Subcutaneous abdominal adipose tissue (tissue), 5 donors: ENCODE data around the gene CD99.
A peak's percentile ranks its signal among the peaks of the same experiment; 100 is the strongest.
"Not testable (repeated sequence)": the region's sequence is repeated elsewhere in the genome, so short reads cannot be mapped to it uniquely, and the experiment has no call there.

ENCODE experiments used
- H3K27ac ChIP-seq: one replicate; pipeline ENCODE4 v1.7.0; 2013; ENCODE audit warnings: low read depth, mild to moderate bottlenecking, inconsistent platforms, low read length, moderate library complexity
- H3K27me3 ChIP-seq, 5 donors: one replicate each; pipeline ENCODE4 v1.7.0; 2013; ENCODE audit warnings: low read length in 5 of 5, inconsistent platforms in 1 of 5; ENCODE audit not compliant: control insufficient read depth in 5 of 5, insufficient read depth in 4 of 5
- H3K36me3 ChIP-seq, 5 donors: one replicate each; pipeline ENCODE4 v1.7.0; 2013; ENCODE audit warnings: low read length in 5 of 5; ENCODE audit not compliant: control insufficient read depth in 5 of 5, insufficient read depth in 5 of 5
- H3K4me1 ChIP-seq, 5 donors: one replicate each; pipeline ENCODE4 v1.7.0; 2013; ENCODE audit warnings: low read length in 5 of 5, mild to moderate bottlenecking in 3 of 5, moderate library complexity in 1 of 5; ENCODE audit not compliant: control insufficient read depth in 5 of 5, insufficient read depth in 5 of 5
- H3K4me3 ChIP-seq, 5 donors: one replicate each; pipeline ENCODE4 v1.7.0; 2013; ENCODE audit warnings: low read length in 5 of 5, low read depth in 1 of 5
- H3K9ac ChIP-seq, 5 donors: one replicate each; pipeline ENCODE4 v1.7.0; 2013; ENCODE audit warnings: low read length in 5 of 5, mild to moderate bottlenecking in 4 of 5, moderate library complexity in 3 of 5
- H3K9me3 ChIP-seq, 5 donors: one replicate each; pipeline ENCODE4 v1.7.0; 2013; ENCODE audit warnings: low read length in 5 of 5; ENCODE audit not compliant: control insufficient read depth in 5 of 5
- donor health status: healthy.
- donor health status: healthy.
- donor health status: healthy.
- donor health status: healthy.
- donor health status: healthy.

The CD99 gene

DNA sequence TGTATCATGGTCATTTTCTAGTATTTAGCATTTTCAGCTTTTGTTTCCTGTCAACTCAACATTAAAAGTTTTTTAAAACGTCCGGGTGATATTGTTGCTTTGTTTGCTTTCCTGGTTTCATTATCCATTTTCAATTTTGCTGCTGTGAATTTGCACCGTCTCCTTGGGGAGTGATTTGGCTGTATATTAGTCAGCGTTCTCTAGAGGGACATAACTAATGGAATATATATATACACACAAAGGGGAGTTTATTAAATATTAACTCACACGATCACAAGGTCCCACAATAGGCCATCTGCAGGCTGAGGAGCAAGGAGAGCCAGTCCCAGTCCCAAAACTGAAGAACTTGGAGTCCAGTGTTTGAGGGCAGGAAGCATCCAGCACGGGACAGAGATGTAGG lies 55.2 kb downstream of the CD99 start:
- peak overlapping the region; percentile 17 for H3K27ac ChIP-seq
- H3K9me3 ChIP-seq, H3K9ac ChIP-seq, H3K4me1 ChIP-seq, H3K4me3 ChIP-seq, H3K27me3 ChIP-seq: not testable (repeated sequence)
- H3K36me3 ChIP-seq = peaks cover 9 to 20% (median 13%) of the 10 kb centered on the region in 5 donors

DNA sequence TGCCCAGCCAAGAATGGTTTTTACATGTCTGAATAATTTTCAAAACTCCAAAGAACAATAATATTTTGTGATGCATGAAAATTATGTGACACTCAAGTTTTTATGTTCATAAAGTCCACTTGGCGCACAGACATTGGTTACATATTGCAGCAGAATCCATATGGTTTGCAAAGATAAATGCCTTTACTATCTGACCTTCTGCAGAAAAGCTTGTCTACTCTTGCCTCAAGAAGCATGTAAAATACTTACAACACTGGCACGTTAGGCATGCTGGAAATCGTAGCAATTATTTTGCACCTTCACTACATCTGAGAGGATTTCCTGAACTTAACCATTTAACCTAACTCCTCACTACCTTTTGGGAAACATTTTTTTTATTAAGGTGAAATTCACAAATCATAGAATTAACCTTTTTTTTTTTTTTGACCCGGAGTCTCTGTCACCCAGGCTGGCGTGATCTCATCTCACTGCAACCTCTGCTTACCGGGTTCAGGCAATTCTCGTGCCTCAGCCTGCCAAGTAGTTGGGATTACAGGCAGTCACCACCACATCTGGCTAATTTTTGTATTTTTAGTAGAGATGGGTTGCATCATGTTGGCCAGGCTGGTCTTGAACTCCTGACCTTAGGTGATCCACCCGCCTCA lies 57.2 kb downstream of the CD99 start:
- peaks cover 0 to 6% (median 0%) of the 10 kb centered on the region in 5 donors for H3K4me1 ChIP-seq
- H3K9me3 ChIP-seq = no peaks in the 10 kb centered on the region
- no peak overlapping the region for H3K27ac ChIP-seq
- H3K4me3 ChIP-seq = no peak overlapping the region
- peaks cover 0 to 6% (median 0%) of the 10 kb centered on the region in 5 donors for H3K27me3 ChIP-seq
- peaks cover 0 to 8% (median 5%) of the 10 kb centered on the region in 5 donors for H3K36me3 ChIP-seq
- no peak overlapping the region for H3K9ac ChIP-seq

DNA sequence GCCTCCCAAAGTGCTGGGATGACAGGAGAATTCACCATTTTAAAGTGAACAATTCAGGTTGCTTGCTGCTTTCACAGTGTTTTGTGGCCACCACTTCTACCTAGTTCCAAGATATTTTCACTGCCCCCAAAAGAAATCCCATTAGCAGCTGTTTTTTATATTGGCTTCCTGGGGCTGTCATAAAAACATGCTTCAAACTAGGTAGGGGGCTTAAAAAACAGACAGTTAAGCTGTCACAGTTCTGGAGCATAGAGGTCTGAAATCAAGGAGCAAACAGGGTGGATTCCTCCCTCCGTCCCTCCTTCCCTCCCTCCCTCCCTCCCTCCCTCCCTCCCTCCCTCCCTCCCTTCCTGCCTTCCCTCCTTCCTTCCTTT lies 57.7 kb downstream of the CD99 start:
- Histone ChIP-seq H3K27me3 (peaks cover 0 to 6% (median 0%) of the 10 kb centered on the region in 5 donors), H3K9ac (no peak overlapping the region), H3K9me3 (no peaks in the 10 kb centered on the region), H3K4me1 (peaks cover 0 to 6% (median 0%) of the 10 kb centered on the region in 5 donors), H3K36me3 (peaks cover 0 to 3% (median under 1%) of the 10 kb centered on the region in 5 donors), H3K27ac (no peak overlapping the region), H3K4me3 (no peak overlapping the region)

DNA sequence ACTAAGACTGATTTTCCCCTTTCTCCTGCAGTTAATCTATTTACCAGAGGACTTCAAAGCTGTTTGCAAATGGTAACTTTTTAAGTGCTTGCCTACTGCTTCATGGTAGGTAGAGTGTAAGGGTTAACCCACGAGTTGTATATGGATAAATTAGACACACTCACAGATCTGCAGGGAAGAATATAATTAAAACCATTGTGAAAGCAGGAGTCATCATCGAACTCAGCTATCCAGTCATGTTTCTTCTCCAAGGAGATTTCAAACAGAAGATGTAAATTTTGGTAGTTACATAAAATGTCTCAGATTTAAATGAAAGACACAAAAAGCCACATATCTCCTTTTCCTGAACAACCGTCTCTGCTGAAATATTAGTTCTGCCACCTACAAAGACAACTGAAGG lies 60.2 kb downstream of the CD99 start:
- H3K36me3 ChIP-seq = no peaks in the 10 kb centered on the region
- H3K27me3 ChIP-seq = peaks cover 0 to 6% (median 0%) of the 10 kb centered on the region in 5 donors
- no peak overlapping the region for H3K4me3 ChIP-seq
- peaks cover 0 to 6% (median 0%) of the 10 kb centered on the region in 5 donors for H3K4me1 ChIP-seq
- no peak overlapping the region for H3K9ac ChIP-seq
- no peak overlapping the region for H3K27ac ChIP-seq
- H3K9me3 ChIP-seq = no peaks in the 10 kb centered on the region

DNA sequence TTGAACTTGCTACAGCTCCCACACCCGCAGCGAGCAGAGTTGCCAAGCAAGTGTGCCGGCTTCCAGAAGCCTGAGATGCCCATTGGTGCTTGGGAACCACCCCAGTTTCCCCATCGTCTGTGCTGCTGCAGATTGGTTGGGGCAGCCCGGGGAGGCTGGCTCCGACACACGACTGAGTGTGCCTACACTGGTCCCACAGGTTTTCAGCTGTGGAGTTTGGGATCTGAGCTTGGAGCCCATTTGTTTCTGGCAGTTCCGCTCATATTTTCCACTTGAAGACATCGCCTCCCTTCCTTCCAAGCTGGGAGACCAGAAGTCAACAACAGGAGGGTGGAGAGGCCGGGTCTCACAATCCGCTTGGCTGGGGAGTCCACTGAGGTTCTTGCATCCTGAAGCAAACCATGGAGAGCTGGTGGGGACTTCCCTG lies 60.8 kb downstream of the CD99 start, which contains the start of gene XG:
Gene XG (plus strand): TSS at position 167 of the 427 bp plus-strand sequence. CDS start 235 bp downstream, at position 402.
- H3K9me3 ChIP-seq = not testable (repeated sequence)

DNA sequence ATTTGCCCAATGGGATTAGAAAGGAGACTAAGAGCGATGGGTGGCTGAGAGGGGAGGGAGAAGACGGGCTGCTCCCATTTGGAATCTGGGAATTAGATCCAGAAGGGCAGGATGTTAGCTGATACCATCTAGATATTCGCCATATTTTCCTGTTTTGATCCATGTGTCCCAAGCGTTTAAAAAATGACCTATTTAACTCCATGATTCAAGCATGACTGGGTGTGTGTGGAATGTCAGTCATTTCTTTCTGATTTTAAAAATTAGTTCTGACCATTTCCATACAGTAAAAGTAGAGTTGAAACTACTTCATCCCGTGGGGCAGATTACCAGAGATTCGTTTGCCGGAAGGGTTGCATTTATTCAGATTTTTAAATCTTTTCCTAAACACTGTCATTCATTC lies 61.3 kb downstream of the CD99 start:
- not testable (repeated sequence) for H3K9ac ChIP-seq, H3K4me1 ChIP-seq, H3K36me3 ChIP-seq, H3K27ac ChIP-seq, H3K27me3 ChIP-seq, H3K9me3 ChIP-seq
- H3K4me3 ChIP-seq = peak overlapping the region in 2 of 5 donors; percentile 38 to 53

More for the DNA sequence above, 60.8 kb downstream of the CD99 start, which contains the start of gene XG:
- H3K36me3 ChIP-seq, H3K27me3 ChIP-seq, H3K4me1 ChIP-seq, H3K27ac ChIP-seq, H3K9ac ChIP-seq: not testable (repeated sequence)
- peak within 1 kb of the TSS in 2 of 5 donors; percentile 38 to 53 for H3K4me3 ChIP-seq

DNA sequence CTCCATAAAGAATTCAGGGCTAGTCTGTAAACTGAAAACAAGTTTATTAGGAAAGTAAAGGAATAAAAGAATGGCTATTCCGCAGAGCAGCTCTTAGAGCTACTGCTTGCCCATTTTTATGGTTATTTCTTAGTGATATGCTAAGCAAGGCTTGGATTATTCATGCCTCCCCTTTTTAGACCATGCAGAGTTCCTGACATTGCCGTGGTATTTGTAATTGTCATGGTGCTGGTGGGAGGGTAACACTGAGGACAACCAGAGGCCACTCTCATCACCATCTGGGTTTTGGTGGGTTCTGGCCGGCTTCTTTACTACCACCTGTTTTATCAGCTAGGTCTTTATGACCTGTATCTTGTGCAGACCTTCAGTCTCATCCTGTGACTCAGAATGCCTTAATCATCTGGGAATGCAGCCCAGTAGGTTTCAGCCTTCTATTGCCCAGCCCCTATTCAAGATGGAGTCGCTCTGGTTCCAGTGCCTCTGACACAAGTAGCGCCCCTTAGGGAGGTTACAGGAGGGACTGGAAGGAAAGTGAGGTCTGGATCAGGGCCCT lies 64.1 kb downstream of the CD99 start:
- not testable (repeated sequence) for H3K27ac ChIP-seq, H3K9me3 ChIP-seq, H3K27me3 ChIP-seq, H3K4me1 ChIP-seq, H3K4me3 ChIP-seq, H3K36me3 ChIP-seq, H3K9ac ChIP-seq

DNA sequence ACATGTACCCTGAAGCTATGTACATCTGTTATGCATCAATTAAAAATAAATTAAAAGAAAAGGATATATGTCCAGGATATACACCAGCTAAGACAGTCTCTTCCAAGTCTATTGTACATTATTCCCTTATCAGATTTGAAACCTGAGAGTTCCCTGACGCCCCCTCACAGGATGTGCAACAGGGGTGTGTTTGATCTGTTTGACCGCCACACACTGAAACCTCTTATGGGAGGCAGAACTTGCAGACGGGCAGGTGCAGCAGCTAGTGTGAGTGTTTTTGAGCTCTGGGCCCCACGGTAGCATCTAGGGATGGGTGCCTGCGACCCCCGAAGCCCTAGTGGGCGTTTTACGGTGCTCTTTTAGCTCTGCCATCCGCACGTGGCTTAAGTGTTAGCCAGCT lies 65.5 kb downstream of the CD99 start:
- H3K4me3 ChIP-seq = no peak overlapping the region
- H3K9me3 ChIP-seq = no peaks in the 10 kb centered on the region
- peaks cover 0 to 7% (median 0%) of the 10 kb centered on the region in 5 donors for H3K4me1 ChIP-seq
- no peak overlapping the region for H3K27ac ChIP-seq
- peaks cover 0 to 3% (median 3%) of the 10 kb centered on the region in 5 donors for H3K27me3 ChIP-seq
- H3K36me3 ChIP-seq = no peaks in the 10 kb centered on the region
- no peak overlapping the region for H3K9ac ChIP-seq

DNA sequence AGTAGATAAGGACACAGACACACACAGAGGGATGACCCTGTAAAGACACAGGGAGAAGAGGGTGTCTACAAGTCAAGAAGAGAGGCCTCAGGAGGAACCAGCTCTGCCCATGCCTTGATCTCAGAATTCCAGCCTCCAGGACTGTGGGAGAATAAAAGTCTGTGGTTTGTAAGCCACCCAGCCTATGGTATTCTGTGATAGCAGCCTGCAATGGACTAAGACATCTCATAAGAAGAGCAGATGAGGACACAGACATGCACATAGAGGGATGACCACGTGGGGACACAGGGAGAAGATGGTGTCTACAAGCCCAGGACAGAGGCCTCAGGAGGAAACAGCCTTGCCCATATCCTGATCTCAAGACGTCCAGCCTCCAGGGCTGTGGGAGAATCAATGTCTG lies 70.2 kb downstream of the CD99 start:
- H3K4me3 ChIP-seq = no peak overlapping the region
- H3K36me3 ChIP-seq = no peaks in the 10 kb centered on the region
- no peak overlapping the region for H3K27ac ChIP-seq
- no peak overlapping the region for H3K9ac ChIP-seq
- peaks cover 0 to 6% (median 0%) of the 10 kb centered on the region in 5 donors for H3K4me1 ChIP-seq
- H3K27me3 ChIP-seq = peaks cover 0 to 3% (median 0%) of the 10 kb centered on the region in 5 donors
- no peaks in the 10 kb centered on the region for H3K9me3 ChIP-seq

DNA sequence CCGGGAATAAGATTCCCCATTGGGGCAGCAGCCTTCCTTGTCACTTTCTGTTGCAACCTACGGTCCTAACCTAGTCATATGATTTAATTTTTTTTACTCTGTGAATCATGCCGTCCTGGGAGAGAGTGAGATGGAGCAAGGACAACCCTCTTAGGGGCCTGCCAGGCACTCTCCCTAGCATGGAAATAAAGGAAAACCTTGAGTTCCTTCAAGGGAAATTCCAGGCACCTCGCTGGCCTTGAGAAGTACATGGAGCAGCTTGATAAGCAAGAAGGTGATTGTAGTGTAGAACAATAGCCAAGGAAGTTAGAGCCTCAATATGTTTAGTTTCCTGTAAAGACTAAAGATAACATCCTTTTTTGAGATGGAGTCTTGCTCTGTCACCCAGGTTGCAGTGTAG lies 71.6 kb downstream of the CD99 start:
- H3K4me3 ChIP-seq, H3K9me3 ChIP-seq, H3K36me3 ChIP-seq, H3K27me3 ChIP-seq, H3K27ac ChIP-seq, H3K9ac ChIP-seq: not testable (repeated sequence)
- peaks cover 2 to 14% (median 5%) of the 10 kb centered on the region in 5 donors for H3K4me1 ChIP-seq
